Retinal pigment epithelial cell (primary cell): ENCODE results near the gene BCAP29.

ENCODE experiments used
- DNase-seq: peaks from one replicate; pipeline ENCODE4 v3.0.0-alpha.2; 2010; ENCODE audit warnings: low read depth
- H3K4me3 ChIP-seq: 2 replicates; pipeline ENCODE4 v1.5.1; 2011; ENCODE audit warnings: mild to moderate bottlenecking, low read length, control low read depth, moderate library complexity
- CTCF ChIP-seq: conservative IDR thresholded peaks from 2 replicates; pipeline ENCODE4 v1.5.1; 2011; ENCODE audit warnings: low read depth, low read length, control low read depth, inconsistent platforms

The BCAP29 gene

GRCh38 chr7:107582875-107583274, 2.8 kb downstream of the BCAP29 start:
- TF ChIP-seq CTCF, result no peak
- no peak overlapping the region for H3K4me3 ChIP-seq
- no peak for DNase-seq

- H3K4me3 ChIP-seq, result no peak overlapping the region
- no peak for DNase-seq
- TF ChIP-seq CTCF, result no peak
Observed at GRCh38 chr7:107584716-107585115, 4.7 kb downstream of the BCAP29 start.

GRCh38 chr7:107588529-107589130, 8.6 kb downstream of the BCAP29 start:
- no peak for TF ChIP-seq CTCF
- no peak overlapping the region for H3K4me3 ChIP-seq
- no peak for DNase-seq

- no peak overlapping the region for H3K4me3 ChIP-seq
- DNase-seq, result no peak
Observed at GRCh38 chr7:107591421-107591820, 11.4 kb downstream of the BCAP29 start.

GRCh38 chr7:107592361-107593024, 12.4 kb downstream of the BCAP29 start:
- DNase-seq, result no peak
- no peak for TF ChIP-seq CTCF
- no peak overlapping the region for H3K4me3 ChIP-seq

More at GRCh38 chr7:107591421-107591820, 11.4 kb downstream of the BCAP29 start:
- TF ChIP-seq CTCF, result no peak

GRCh38 chr7:107593025-107593410, 13.0 kb downstream of the BCAP29 start:
- DNase-seq, result no peak
- TF ChIP-seq CTCF, result no peak
- H3K4me3 ChIP-seq, result no peak overlapping the region
